Middle frontal gyrus (tissue), 1 donor: Measurements from ENCODE around the gene SF3A2.

Experiments used
- DNase-seq: peaks from one replicate; pipeline ENCODE4 v3.0.0-alpha.2; 2015; ENCODE audit warnings: low spot score; ENCODE audit errors: extremely low spot score

Gene SF3A2

GRCh38 chr19:2252055-2252796 is 15.6 kb downstream of the SF3A2 start:
- no peak for DNase-seq

GRCh38 chr19:2252797-2253105 is 16.1 kb downstream of the SF3A2 start:
- DNase-seq = no peak

GRCh38 chr19:2253106-2254063 is 16.8 kb downstream of the SF3A2 start:
- DNase-seq = no peak

GRCh38 chr19:2254064-2254872 is 17.6 kb downstream of the SF3A2 start:
- no peak for DNase-seq

GRCh38 chr19:2255112-2255845 is 18.7 kb downstream of the SF3A2 start:
- no peak for DNase-seq

- no peak for DNase-seq
These were observed 19.5 kb downstream of the SF3A2 start, which contains the start of gene JSRP1 for GRCh38 chr19:2255982-2256685. JSRP1 (minus strand) TSS chr19:2256417; CDS start chr19:2255314, 1,103 bp downstream.

- DNase-seq = no peak
These were observed 22.7 kb downstream of the SF3A2 start for GRCh38 chr19:2259336-2259735.

GRCh38 chr19:2260341-2260805 is 23.7 kb downstream of the SF3A2 start:
- no peak for DNase-seq

GRCh38 chr19:2261438-2262172 is 25.0 kb downstream of the SF3A2 start:
- DNase-seq = no peak

GRCh38 chr19:2266183-2266993 is 29.8 kb downstream of the SF3A2 start:
- DNase-seq = no peak

GRCh38 chr19:2268480-2268830 is 31.8 kb downstream of the SF3A2 start:
- no peak for DNase-seq

GRCh38 chr19:2268861-2269243 is 32.2 kb downstream of the SF3A2 start:
- no peak for DNase-seq

GRCh38 chr19:2269244-2270156 is 32.9 kb downstream of the SF3A2 start:
- DNase-seq = peak; percentile 92

- no peak for DNase-seq
These were observed 33.5 kb downstream of the SF3A2 start for GRCh38 chr19:2270157-2270422.

- peak; percentile 48 for DNase-seq
These were observed 34.0 kb downstream of the SF3A2 start for GRCh38 chr19:2270423-2271233.

- DNase-seq = no peak
These were observed 34.8 kb downstream of the SF3A2 start for GRCh38 chr19:2271234-2272103.
